GM21723 (cell line): ENCODE results near the gene ZMYM5.
A peak's percentile ranks its signal among the peaks of the same experiment; 100 is the strongest.
"Not testable (repeated sequence)": the region's sequence is repeated elsewhere in the genome, so short reads cannot be mapped to it uniquely, and the experiment has no call there.

ENCODE experiments used
- ATAC-seq: cut with Tn5 transposase; IDR thresholded peaks from one replicate; pipeline ENCODE4 v1.9.1; 2021; ENCODE audit warnings: mild to moderate bottlenecking, moderate library complexity; ENCODE audit not compliant: unreplicated experiment

The ZMYM5 gene

GRCh38 chr13:19863323-19864023 lies at the start of gene ZMYM5:
ZMYM5 (minus strand) TSS chr13:19863649; CDS start chr13:19852180, 11,469 bp downstream.
- ATAC-seq = peak; percentile 88

- ATAC-seq = no peak
Observed at GRCh38 chr13:19910336-19911072, 47.1 kb upstream of the ZMYM5 start.

DNA sequence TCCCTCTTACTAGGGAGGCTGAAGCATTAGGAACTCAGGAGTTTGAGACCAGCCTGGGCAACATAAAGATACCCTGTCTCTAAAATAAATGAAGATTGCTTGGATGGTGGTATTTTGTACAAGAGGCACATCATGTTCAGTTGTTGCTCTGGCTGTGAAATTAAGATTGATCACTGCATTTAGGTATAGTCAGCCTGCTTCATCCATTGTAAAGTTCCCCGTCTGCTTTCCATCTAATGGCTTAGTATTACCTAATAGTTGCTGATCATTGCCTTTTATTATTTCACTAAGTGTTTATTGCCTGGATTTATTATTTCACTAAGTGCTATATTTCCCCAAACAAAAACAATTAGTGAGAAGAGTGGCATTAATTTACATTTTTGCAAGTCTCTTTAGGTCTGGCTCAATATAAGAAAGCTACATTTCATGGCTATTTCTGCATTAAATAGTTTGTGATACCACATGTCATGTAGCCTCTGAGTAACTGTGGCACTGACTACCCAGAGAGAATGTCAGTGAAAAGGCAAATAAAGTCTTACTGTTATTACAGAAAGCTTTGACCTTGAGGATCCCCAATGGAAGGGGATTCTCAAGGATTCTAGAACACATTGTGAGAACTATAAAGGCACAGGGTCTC lies 45.0 kb upstream of the ZMYM5 start:
- no peak for ATAC-seq

DNA sequence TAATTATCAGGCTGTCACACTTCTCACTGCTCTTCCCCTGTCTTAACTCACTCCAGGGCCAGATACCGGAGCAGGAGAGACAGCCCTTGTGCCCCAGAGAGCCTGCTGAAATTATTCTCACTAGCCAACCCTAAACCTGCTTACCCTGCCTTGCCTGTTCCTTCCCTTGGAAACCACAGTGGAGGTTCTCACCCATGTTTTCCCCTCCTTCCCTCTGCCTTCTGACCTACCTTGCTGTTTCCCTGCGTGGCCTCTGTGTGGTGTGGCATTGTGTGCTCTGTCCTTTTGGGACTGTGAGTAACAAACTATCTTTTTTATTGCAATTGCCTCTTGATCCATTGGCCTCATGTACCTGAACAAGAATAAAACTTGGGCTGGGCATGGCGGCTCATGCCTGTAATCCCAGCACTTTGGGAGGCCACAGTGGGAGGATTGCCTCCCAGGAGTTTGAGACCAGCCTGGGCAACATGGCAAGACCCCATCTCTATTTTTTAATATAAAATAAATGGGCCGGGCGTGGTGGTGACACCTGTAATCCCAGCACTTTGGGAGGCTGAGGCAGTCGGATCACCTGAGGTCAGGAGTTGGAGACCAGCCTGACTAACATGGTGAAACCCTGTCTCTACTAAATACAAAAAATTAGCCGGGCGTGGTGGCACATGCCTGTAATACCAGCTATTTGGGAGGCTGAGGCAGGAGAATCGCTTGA lies 42.2 kb upstream of the ZMYM5 start:
- not testable (repeated sequence) for ATAC-seq

DNA sequence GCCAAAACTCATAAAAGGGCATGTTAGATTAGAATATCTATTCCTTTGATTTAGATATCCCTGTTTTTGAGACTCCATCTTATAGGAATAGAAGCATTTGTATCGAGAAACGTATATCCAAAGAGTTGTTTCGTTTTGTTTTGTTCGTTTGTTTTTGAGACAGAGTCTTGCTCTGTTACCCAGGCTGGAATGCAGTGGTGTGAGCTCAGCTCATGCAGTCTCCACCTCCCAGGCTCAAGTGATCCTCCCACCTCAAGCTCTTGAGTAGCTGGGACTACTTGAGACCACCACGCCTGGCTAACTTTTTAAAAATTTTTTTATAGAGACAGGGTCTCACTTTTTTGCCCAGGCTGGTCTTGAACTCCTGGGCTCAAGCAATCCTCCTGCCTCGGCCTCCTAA lies 26.6 kb upstream of the ZMYM5 start:
- no peak for ATAC-seq

- ATAC-seq = no peak
Observed at GRCh38 chr13:19888799-19889198, 25.4 kb upstream of the ZMYM5 start.

DNA sequence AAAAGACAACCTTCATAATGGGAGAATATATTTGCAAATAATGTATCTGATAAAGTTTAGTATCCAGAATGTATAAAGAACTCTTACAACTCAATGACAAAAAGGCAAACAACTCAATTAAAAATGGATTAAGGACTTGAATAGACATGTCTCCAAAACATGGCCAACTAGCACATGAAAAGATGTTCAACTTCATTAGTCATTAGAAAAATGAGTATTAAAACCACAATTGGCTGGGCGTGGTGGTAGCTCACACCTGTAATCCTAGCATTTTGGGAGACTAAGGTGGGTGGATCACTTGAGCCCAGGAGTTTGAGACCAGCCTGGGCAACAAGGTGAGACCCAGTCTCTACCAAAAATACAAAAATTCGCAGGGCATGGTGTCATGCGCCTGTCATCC lies 18.8 kb upstream of the ZMYM5 start:
- no peak for ATAC-seq

DNA sequence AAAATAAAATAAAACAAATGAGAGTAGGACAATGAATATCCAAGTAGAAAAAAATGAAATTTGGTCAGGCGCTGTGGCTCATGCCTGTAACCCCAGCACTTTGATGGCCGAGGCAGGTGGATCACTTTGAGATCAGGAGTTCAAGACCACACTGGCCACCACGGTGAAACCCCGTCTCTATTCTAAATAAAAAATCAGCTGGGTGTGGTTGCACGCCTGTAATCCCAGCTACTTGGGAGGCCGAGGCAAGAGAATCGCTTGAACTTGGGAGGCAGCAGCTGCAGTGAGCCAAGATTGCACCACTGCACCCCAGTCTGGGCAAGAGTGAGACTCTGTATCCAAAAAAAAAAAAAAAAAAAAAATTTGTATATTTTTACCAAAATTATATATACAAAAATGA lies 18.2 kb upstream of the ZMYM5 start:
- ATAC-seq = no peak

- ATAC-seq = peak; percentile 8
Observed at GRCh38 chr13:19864746-19865309, 1.4 kb upstream of the ZMYM5 start.

DNA sequence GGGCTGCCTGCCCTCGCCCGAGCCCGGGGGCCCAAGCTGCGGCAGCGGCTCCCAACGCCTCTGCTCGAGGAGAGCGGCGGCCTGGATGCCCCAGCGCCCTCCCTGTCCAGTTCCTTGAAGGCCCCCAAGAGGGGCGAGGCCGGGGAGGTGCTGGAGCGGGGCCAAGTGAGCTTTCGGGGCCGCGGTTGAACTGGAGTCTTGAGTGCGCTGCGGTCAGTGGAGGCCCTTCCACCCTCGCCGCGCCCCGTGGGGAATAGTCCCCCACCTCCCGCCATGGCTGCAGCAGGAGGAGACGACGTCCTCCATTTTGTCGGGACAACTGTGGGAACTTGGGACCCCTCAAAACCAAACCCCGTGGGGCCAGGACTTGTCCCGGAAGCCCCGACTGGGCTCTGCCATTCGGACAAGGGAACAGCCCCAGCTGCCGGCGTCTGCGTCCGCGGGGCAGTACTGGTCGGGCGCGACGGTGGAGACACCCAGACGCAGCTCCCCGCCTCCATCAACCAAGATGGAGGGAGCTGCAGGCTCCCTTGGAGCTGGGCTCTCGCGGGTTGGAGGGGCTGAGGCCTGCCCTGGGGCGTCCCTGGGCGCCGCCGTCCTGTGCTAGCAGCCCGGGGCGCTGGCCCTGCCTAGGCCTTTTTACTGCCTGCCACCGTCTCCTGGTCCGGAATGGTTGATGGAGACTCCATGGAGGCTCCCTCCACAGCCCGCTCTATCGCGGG lies 736 bp upstream of the ZMYM5 start:
- ATAC-seq = peak; percentile 31

GRCh38 chr13:19862481-19863313 lies 752 bp downstream of the ZMYM5 start:
- peak; percentile 12 for ATAC-seq

DNA sequence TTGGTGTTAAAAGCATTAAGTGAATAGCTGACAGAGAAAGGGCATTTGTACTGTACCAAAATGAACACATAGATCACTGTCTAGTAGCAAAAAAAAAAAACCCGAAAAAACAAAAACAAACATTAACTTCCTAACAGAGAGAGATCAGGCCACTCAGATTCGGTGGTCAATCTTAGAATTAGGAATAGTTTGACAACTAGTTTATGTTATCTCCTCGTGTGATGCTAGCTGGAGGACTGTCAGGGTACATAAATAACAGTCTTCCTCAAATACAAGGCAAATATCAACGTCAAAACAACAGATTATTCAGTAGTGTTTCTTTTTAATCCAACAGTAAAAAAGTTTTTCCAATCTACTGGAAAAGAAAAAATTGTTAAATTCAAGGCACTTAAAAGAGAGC lies 1.7 kb downstream of the ZMYM5 start:
- no peak for ATAC-seq

DNA sequence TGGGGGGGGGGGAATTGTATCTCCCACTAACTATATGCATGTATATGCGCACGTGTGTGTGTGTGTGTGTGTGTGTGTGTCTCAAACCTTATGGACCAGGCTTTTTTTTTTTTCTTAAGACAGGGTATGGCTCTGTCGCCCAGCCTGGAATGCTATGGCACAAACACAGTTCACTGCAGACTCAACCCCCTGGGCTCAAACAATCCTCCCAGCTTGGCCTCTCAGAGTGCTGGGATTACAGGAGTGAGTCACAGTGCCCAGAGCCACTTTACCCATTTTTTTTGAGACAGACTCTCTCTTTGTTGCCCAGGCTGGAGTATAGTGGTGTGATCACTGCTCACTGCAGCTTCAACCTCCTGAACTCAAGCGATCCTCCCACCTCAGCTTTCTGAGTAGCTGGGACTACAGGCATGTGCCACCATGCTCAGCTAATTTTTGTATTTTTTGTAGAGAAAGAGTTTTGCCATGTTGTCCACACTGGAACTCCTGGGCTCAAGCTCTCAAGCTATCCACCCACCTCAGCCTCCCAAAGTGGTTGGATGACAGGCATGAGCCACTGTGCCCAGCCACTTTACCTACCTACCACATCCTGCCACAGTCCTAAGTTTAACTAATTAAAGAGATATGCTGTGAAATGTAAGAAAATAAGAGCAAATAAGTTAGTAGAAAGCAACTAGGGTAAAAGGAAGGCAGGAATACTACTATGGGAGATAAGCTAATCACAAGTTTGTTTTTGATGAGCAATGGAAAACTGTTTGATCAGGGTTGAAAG lies 2.4 kb downstream of the ZMYM5 start:
- ATAC-seq = no peak

GRCh38 chr13:19857637-19858036 lies 5.8 kb downstream of the ZMYM5 start:
- not testable (repeated sequence) for ATAC-seq

DNA sequence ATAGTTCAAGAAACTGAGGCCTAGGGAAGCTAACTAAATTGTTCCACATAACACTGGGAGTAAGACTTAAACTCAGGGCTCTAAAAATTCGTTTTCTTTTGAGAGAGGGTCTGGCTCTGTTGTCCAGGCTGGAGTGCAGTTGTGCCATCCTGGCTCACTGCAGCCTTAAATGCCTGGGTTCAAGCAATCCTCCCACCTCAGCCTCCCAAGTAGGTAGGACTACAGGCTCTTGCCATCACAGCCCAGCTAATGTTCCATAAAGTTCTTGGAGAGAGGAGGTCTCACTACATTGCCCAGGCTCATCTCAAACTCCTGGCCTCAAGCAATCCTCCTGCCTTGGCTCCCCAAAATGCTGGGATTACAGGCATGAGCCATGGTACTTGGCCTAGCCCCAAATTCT lies 10.7 kb downstream of the ZMYM5 start:
- ATAC-seq = no peak

- no peak for ATAC-seq
Observed at GRCh38 chr13:19845758-19846157, 17.7 kb downstream of the ZMYM5 start.

GRCh38 chr13:19838865-19839275 lies 24.6 kb downstream of the ZMYM5 start:
- no peak for ATAC-seq

DNA sequence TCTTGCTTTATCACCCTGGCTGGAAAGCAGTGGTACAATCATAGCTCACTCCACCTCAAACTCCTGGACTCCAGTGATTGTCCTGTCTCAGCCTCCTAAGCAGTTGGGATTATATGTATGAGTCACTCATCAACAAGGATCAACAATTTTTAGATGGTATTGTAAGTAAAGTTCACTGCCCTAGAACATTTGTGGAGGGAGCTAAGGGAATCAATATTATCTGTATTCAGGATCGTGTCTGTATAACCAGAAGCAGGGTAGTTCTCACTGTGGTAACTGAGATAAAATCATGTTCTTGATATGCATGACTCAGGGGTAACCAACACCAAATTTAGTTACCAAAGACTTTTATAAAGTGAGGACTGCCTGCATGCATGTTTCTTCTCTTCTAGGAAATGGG lies 27.0 kb downstream of the ZMYM5 start:
- no peak for ATAC-seq

DNA sequence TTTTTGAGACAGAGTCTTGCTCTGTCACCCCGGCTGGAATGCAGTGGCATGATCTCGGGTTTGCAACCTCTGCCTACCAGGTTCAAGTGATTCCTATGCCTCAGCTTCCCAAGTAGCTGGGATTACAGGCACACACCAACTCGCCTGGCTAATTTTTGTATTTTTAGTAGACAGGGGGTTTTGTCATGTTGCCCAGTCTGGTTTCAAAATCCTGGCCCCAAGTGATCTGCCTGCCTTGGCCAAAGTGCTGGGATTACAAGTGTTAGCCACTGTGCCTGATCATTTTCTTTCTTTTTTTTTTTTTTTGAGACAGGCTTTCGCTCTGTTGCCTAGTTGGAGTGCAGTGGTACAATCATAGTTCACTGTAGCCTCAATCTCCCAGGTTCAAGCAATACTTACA lies 28.7 kb downstream of the ZMYM5 start:
- no peak for ATAC-seq
